Neural cell (in vitro differentiated cells): ENCODE data around the gene VWA8.

ENCODE experiments used
- CTCF ChIP-seq: fragments of 450-650 bp; IDR thresholded peaks from 2 replicates; pipeline ENCODE4 v1.5.1; 2014; ENCODE audit warnings: antibody characterized with exemption, mild to moderate bottlenecking, moderate library complexity; ENCODE audit not compliant: poor library complexity, severe bottlenecking
- POLR2AphosphoS5 ChIP-seq: IDR thresholded peaks from 2 replicates; pipeline ENCODE4 v1.6.1; 2012
- TAF1 ChIP-seq: IDR thresholded peaks from 2 replicates; pipeline ENCODE4 v1.6.1; 2012; ENCODE audit warnings: low read depth

GRCh38 chr13:41766439-41766838 is 194.5 kb downstream of the VWA8 start:
- TF ChIP-seq POLR2AphosphoS5 = no peak
- no peak for TF ChIP-seq TAF1
- TF ChIP-seq CTCF = no peak
